Ishikawa (cell line): ENCODE results near the gene ATXN1.

ENCODE experiments used
- EGR1 ChIP-seq: IDR thresholded peaks from 2 replicates; pipeline ENCODE4 v1.6.1; 2012
- RAD21 ChIP-seq: IDR thresholded peaks from 2 replicates; pipeline ENCODE4 v1.6.1; 2012; ENCODE audit warnings: low read depth
- TAF1 ChIP-seq: IDR thresholded peaks from 2 replicates; pipeline ENCODE4 v1.6.1; 2012; ENCODE audit warnings: low read depth, mild to moderate bottlenecking
- YY1 ChIP-seq: IDR thresholded peaks from 2 replicates; pipeline ENCODE4 v1.6.1; 2012; ENCODE audit warnings: low read depth
- TF ChIP-seq, protein P1 (sequence below): IDR thresholded peaks from 2 replicates; pipeline ENCODE4 v1.6.1; 2012

DNA sequence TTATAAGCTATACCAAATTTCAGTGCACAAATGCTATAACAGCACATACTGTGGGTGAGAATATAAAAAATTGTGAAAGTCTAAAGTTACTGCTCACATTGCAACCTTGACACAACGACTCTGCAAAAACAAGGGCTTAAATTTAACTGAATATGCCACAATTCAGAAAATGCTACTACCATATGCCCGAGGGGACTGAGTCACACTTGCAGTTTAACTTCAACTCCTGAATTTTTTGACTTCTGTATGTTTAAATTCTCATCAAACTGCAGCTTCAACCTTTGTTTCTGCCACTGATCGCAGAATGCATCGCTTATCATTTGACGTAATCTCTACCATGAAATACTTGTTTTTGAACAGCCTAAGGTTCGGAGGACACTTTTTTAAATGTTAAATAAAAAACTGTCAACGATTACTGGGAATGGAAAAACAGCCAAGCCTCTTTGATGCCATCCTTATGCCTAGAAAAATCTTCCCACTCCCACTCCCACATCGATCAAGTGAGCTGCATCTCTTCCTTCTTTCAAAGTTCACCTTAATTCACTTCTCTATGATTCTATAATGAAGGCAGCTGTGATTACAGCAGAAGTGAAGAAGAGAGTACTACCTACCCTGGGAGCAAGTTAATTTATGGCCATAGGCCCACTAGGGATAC lies 136.5 kb downstream of the ATXN1 start:
- TF ChIP-seq, protein P1, sequence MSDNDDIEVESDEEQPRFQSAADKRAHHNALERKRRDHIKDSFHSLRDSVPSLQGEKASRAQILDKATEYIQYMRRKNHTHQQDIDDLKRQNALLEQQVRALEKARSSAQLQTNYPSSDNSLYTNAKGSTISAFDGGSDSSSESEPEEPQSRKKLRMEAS, result no peak
- no peak for TF ChIP-seq RAD21
- TF ChIP-seq TAF1, result no peak
- no peak for TF ChIP-seq EGR1
- no peak for TF ChIP-seq YY1
